ENCODE data around the gene PLCB4.

The PLCB4 gene

GRCh38 chr20:9270831-9271230 lies 201.9 kb downstream of the PLCB4 start:
- no peak for DNase-seq (ENCODE audit: low spot score)

GRCh38 chr20:9276966-9277468 lies 208.1 kb downstream of the PLCB4 start:
- no peak for DNase-seq (ENCODE audit: low spot score)

- no peak for DNase-seq (ENCODE audit: low spot score)
Measured at GRCh38 chr20:9279918-9280401, 211.1 kb downstream of the PLCB4 start.

- DNase-seq (ENCODE audit: low spot score), result no peak
Measured at GRCh38 chr20:9280666-9281065, 211.8 kb downstream of the PLCB4 start.

GRCh38 chr20:9281803-9282202 lies 212.9 kb downstream of the PLCB4 start:
- no peak for DNase-seq (ENCODE audit: low spot score)

- DNase-seq (ENCODE audit: low spot score), result no peak
Measured at GRCh38 chr20:9285617-9286016, 216.7 kb downstream of the PLCB4 start.

GRCh38 chr20:9286501-9287461 lies 217.9 kb downstream of the PLCB4 start:
- DNase-seq (ENCODE audit: low spot score), result no peak

- DNase-seq (ENCODE audit: low spot score), result no peak
Measured at GRCh38 chr20:9287826-9288225, 218.9 kb downstream of the PLCB4 start.

GRCh38 chr20:9290331-9290730 lies 221.4 kb downstream of the PLCB4 start:
- DNase-seq (ENCODE audit: low spot score), result no peak

GRCh38 chr20:9293145-9293544 lies 224.3 kb downstream of the PLCB4 start:
- DNase-seq (ENCODE audit: low spot score), result no peak

GRCh38 chr20:9294041-9294440 lies 225.2 kb downstream of the PLCB4 start:
- no peak for DNase-seq (ENCODE audit: low spot score)

GRCh38 chr20:9298906-9299305 lies 230.0 kb downstream of the PLCB4 start:
- no peak for DNase-seq (ENCODE audit: low spot score)

GRCh38 chr20:9300080-9300479 lies 231.2 kb downstream of the PLCB4 start:
- DNase-seq (ENCODE audit: low spot score), result no peak

GRCh38 chr20:9300534-9300933 lies 231.6 kb downstream of the PLCB4 start:
- no peak for DNase-seq (ENCODE audit: low spot score)

- peak; percentile 58 for DNase-seq (ENCODE audit: low spot score)
Measured at GRCh38 chr20:9301129-9302090, 232.5 kb downstream of the PLCB4 start.

- DNase-seq (ENCODE audit: low spot score), result no peak
Measured at GRCh38 chr20:9302091-9302462, 233.2 kb downstream of the PLCB4 start.

GRCh38 chr20:9306521-9306920 lies 237.6 kb downstream of the PLCB4 start:
- no peak for DNase-seq (ENCODE audit: low spot score)

GRCh38 chr20:9308056-9308455 lies 239.2 kb downstream of the PLCB4 start:
- DNase-seq (ENCODE audit: low spot score), result no peak

- DNase-seq (ENCODE audit: low spot score), result no peak
Measured at GRCh38 chr20:9311132-9311531, 242.2 kb downstream of the PLCB4 start.

GRCh38 chr20:9319687-9320384 lies 250.9 kb downstream of the PLCB4 start:
- DNase-seq (ENCODE audit: low spot score), result no peak

- no peak for DNase-seq (ENCODE audit: low spot score)
Measured at GRCh38 chr20:9321007-9321406, 252.1 kb downstream of the PLCB4 start.

- DNase-seq (ENCODE audit: low spot score), result no peak
Measured at GRCh38 chr20:9322661-9323060, 253.8 kb downstream of the PLCB4 start.
